GM23338 (cell line): ENCODE measurements around the gene DGKK. TPM values are rescaled to one million over a fixed set of nuclear protein-coding genes. Genes with fewer than 3 reads are reported as not detected.

Experiments
- ATAC-seq: fragments of 200-7000 bp; cut with Tn5 transposase; 3 replicates; pipeline ENCODE4 v1.9.1; 2020
- DNase-seq: peaks from one replicate; pipeline ENCODE4 v3.0.0-alpha.2; 2015; ENCODE audit warnings: low spot score
- H2AFZ ChIP-seq: fragments of 200-600 bp; sonication (generic); 2 replicates; pipeline ENCODE4 v1.8.0; 2016; ENCODE audit warnings: antibody characterized with exemption, mild to moderate bottlenecking, moderate library complexity
- H3F3A ChIP-seq: fragments of 200-600 bp; sonication (generic); replicated peaks from 2 replicates; pipeline ENCODE4 v1.8.0; 2017; ENCODE audit warnings: antibody characterized with exemption, mixed run types, low read depth
- H3K27ac ChIP-seq: fragments of 200-600 bp; sonication (generic); 2 replicates; pipeline ENCODE4 v1.6.1; 2016; ENCODE audit warnings: low read depth
- H3K27me3 ChIP-seq: fragments of 200-600 bp; sonication (generic); 2 replicates; pipeline ENCODE4 v1.8.0; 2016; ENCODE audit warnings: mild to moderate bottlenecking, mixed run types, moderate library complexity; ENCODE audit not compliant: insufficient read depth
- H3K36me3 ChIP-seq: fragments of 200-600 bp; sonication (generic); 2 replicates; pipeline ENCODE4 v1.8.0; 2016; ENCODE audit warnings: mild to moderate bottlenecking; ENCODE audit not compliant: insufficient read depth
- H3K4me1 ChIP-seq: fragments of 200-600 bp; sonication (generic); 2 replicates; pipeline ENCODE4 v1.8.0; 2016; ENCODE audit warnings: mild to moderate bottlenecking, moderate library complexity; ENCODE audit not compliant: insufficient read depth
- H3K4me2 ChIP-seq: fragments of 200-600 bp; sonication (generic); 2 replicates; pipeline ENCODE4 v1.7.1; 2017; ENCODE audit warnings: mixed run types
- H3K4me3 ChIP-seq: fragments of 200-600 bp; sonication (generic); 2 replicates; pipeline ENCODE4 v1.6.1; 2016; ENCODE audit warnings: mixed run types
- H3K79me2 ChIP-seq: fragments of 200-600 bp; sonication (generic); replicated peaks from 2 replicates; pipeline ENCODE4 v1.8.0; 2017; ENCODE audit warnings: mild to moderate bottlenecking; ENCODE audit not compliant: insufficient read depth
- H3K9me2 ChIP-seq: fragments of 200-600 bp; sonication (generic); 2 replicates; pipeline ENCODE4 v1.8.0; 2017; ENCODE audit not compliant: insufficient read depth
- H4K20me1 ChIP-seq: fragments of 200-600 bp; sonication (generic); replicated peaks from 2 replicates; pipeline ENCODE4 v1.8.0; 2017; ENCODE audit warnings: mild to moderate bottlenecking; ENCODE audit not compliant: insufficient read depth
- H3K27ac Mint-ChIP-seq: 2 replicates; pipeline ENCODE4 v1.8.0; 2020; ENCODE audit warnings: inconsistent platforms, mild to moderate bottlenecking, moderate library complexity, mixed read lengths
- H3K27me3 Mint-ChIP-seq: 3 replicates; pipeline ENCODE4 v1.8.0; 2022; ENCODE audit warnings: low read depth, mild to moderate bottlenecking, moderate library complexity, mixed read lengths, inconsistent platforms; ENCODE audit not compliant: insufficient read depth, poor library complexity
- H3K36me3 Mint-ChIP-seq: 3 replicates; pipeline ENCODE4 v1.8.0; 2021; ENCODE audit warnings: low read depth, mild to moderate bottlenecking, inconsistent platforms, moderate library complexity, mixed read lengths
- H3K4me1 Mint-ChIP-seq: 3 replicates; pipeline ENCODE4 v1.8.0; 2020; ENCODE audit warnings: mild to moderate bottlenecking, inconsistent platforms, mixed read lengths
- H3K4me3 Mint-ChIP-seq: 3 replicates; pipeline ENCODE4 v1.8.0; 2021; ENCODE audit warnings: moderate library complexity, mild to moderate bottlenecking, inconsistent platforms, mixed read lengths
- H3K9me3 Mint-ChIP-seq: 3 replicates; pipeline ENCODE4 v1.8.0; 2020; ENCODE audit warnings: moderate library complexity, mild to moderate bottlenecking, inconsistent platforms, mixed read lengths
- CREB1 ChIP-seq: fragments of 250-450 bp; sonication (Bioruptor Pico); IDR thresholded peaks from 2 replicates; pipeline ENCODE4 v1.5.0; 2020; ENCODE audit warnings: low read depth, mild to moderate bottlenecking, moderate library complexity
- EZH2 ChIP-seq: fragments of 200-600 bp; sonication (generic); IDR thresholded peaks from one replicate; pipeline ENCODE4 v1.8.0; 2017; ENCODE audit warnings: antibody characterized with exemption, mild to moderate bottlenecking, low read depth; ENCODE audit not compliant: unreplicated experiment
- EZH2phosphoT487 ChIP-seq: fragments of 200-600 bp; sonication (generic); IDR thresholded peaks from one replicate; pipeline ENCODE4 v1.8.1; 2018; ENCODE audit warnings: antibody characterized with exemption; ENCODE audit not compliant: unreplicated experiment
- JUNB ChIP-seq: IDR thresholded peaks from one replicate; pipeline ENCODE4 v1.6.1; 2016; ENCODE audit warnings: antibody characterized with exemption; ENCODE audit not compliant: unreplicated experiment
- NANOG ChIP-seq: IDR thresholded peaks from 2 replicates; pipeline ENCODE4 v1.6.1; 2016; ENCODE audit warnings: antibody characterized with exemption, borderline replicate concordance
- POLR2AphosphoS5 ChIP-seq: IDR thresholded peaks from 2 replicates; pipeline ENCODE4 v1.6.1; 2016; ENCODE audit warnings: antibody characterized with exemption, low read depth
- STAT1 ChIP-seq: IDR thresholded peaks from one replicate; pipeline ENCODE4 v1.6.1; 2016; ENCODE audit warnings: antibody characterized with exemption; ENCODE audit not compliant: unreplicated experiment
- ZNF114 ChIP-seq: fragments of 250-450 bp; sonication (Bioruptor Pico); IDR thresholded peaks from 2 replicates; pipeline ENCODE4 v1.5.0; 2020; ENCODE audit warnings: mild to moderate bottlenecking, moderate library complexity
- ZNF331 ChIP-seq: fragments of 250-450 bp; sonication (Bioruptor Pico); IDR thresholded peaks from 2 replicates; pipeline ENCODE4 v1.5.0; 2020; ENCODE audit warnings: low read depth, mild to moderate bottlenecking, moderate library complexity
- polyA plus RNA-seq: library from polyadenylated mRNA; unstranded; fragments of >200 nt; fragmentation: Nextera tagmentation; extraction: Ambion mirVana; gene quantifications from 2 replicates; pipeline ENCODE4 v1.2.1, GENCODE V29; 2016
- total RNA-seq: library from RNA; depleted of rRNA; stranded (reverse); fragments of >200 nt; shearing (Covaris generic); gene quantifications from 2 replicates; pipeline ENCODE4 v1.2.3, GENCODE V29; 2014
- TF ChIP-seq, protein P1 (sequence below), 2 experiments: fragments of 200-600 bp in 1 of 2; sonication (generic) in 1 of 2; conservative IDR thresholded peaks; 2 replicates each; pipeline versions ENCODE4 v1.5.1 to v1.6.1; 2016 to 2017; ENCODE audit warnings: antibody characterized with exemption in 2 of 2, low read depth in 2 of 2, mild to moderate bottlenecking in 2 of 2, moderate library complexity in 1 of 2
- TF ChIP-seq, protein P2 (sequence below): IDR thresholded peaks from 2 replicates; pipeline ENCODE4 v1.6.1; 2016; ENCODE audit warnings: antibody characterized with exemption
- TF ChIP-seq, protein P3 (sequence below): IDR thresholded peaks from one replicate; pipeline ENCODE4 v1.6.1; 2018; ENCODE audit warnings: antibody characterized with exemption; ENCODE audit not compliant: unreplicated experiment
- TF ChIP-seq, protein P4 (sequence below): fragments of 250-450 bp; sonication (Bioruptor Pico); IDR thresholded peaks from 2 replicates; pipeline ENCODE4 v1.5.0; 2020; ENCODE audit warnings: mild to moderate bottlenecking, moderate library complexity

The DGKK gene
- total and polyA plus RNA-seq, 2 experiments from 2014 or later, result 2.1 to 8.9 TPM

- Histone ChIP-seq H3K79me2 (no peaks in the 10 kb centered on the region), H3K27me3 (no peaks in the 10 kb centered on the region), H4K20me1 (no peaks in the 10 kb centered on the region), H3K4me2 (no peak overlapping the region), H3K36me3 (no peaks in the 10 kb centered on the region), H2AFZ (no peak overlapping the region), H3K4me1 (no peaks in the 10 kb centered on the region), H3K27ac (no peak overlapping the region), H3K4me3 (no peak overlapping the region), H3F3A (no peaks in the 10 kb centered on the region), H3K9me2 (no peaks in the 10 kb centered on the region)
- Mint-ChIP-seq H3K27me3 (peaks cover 5% of the 10 kb centered on the region), H3K9me3 (no peaks in the 10 kb centered on the region), H3K4me1 (no peaks in the 10 kb centered on the region), H3K4me3 (no peak overlapping the region), H3K36me3 (peaks cover 27% of the 10 kb centered on the region), H3K27ac (no peak overlapping the region)
- TF ChIP-seq ZNF331 (CRISPR knock-in tag), result no peak
- no peak for TF ChIP-seq EZH2
- no peak for TF ChIP-seq ZNF114 (CRISPR knock-in tag)
- TF ChIP-seq EZH2phosphoT487, result no peak
- TF ChIP-seq, protein P1, sequence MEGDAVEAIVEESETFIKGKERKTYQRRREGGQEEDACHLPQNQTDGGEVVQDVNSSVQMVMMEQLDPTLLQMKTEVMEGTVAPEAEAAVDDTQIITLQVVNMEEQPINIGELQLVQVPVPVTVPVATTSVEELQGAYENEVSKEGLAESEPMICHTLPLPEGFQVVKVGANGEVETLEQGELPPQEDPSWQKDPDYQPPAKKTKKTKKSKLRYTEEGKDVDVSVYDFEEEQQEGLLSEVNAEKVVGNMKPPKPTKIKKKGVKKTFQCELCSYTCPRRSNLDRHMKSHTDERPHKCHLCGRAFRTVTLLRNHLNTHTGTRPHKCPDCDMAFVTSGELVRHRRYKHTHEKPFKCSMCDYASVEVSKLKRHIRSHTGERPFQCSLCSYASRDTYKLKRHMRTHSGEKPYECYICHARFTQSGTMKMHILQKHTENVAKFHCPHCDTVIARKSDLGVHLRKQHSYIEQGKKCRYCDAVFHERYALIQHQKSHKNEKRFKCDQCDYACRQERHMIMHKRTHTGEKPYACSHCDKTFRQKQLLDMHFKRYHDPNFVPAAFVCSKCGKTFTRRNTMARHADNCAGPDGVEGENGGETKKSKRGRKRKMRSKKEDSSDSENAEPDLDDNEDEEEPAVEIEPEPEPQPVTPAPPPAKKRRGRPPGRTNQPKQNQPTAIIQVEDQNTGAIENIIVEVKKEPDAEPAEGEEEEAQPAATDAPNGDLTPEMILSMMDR (conservative IDR thresholded peaks at IDR 0.05; ENCODE audit: low read depth in 2 of 2), result no peak
- TF ChIP-seq CREB1, result no peak
- TF ChIP-seq, protein P2, sequence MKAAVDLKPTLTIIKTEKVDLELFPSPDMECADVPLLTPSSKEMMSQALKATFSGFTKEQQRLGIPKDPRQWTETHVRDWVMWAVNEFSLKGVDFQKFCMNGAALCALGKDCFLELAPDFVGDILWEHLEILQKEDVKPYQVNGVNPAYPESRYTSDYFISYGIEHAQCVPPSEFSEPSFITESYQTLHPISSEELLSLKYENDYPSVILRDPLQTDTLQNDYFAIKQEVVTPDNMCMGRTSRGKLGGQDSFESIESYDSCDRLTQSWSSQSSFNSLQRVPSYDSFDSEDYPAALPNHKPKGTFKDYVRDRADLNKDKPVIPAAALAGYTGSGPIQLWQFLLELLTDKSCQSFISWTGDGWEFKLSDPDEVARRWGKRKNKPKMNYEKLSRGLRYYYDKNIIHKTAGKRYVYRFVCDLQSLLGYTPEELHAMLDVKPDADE, result no peak
- TF ChIP-seq, protein P3, sequence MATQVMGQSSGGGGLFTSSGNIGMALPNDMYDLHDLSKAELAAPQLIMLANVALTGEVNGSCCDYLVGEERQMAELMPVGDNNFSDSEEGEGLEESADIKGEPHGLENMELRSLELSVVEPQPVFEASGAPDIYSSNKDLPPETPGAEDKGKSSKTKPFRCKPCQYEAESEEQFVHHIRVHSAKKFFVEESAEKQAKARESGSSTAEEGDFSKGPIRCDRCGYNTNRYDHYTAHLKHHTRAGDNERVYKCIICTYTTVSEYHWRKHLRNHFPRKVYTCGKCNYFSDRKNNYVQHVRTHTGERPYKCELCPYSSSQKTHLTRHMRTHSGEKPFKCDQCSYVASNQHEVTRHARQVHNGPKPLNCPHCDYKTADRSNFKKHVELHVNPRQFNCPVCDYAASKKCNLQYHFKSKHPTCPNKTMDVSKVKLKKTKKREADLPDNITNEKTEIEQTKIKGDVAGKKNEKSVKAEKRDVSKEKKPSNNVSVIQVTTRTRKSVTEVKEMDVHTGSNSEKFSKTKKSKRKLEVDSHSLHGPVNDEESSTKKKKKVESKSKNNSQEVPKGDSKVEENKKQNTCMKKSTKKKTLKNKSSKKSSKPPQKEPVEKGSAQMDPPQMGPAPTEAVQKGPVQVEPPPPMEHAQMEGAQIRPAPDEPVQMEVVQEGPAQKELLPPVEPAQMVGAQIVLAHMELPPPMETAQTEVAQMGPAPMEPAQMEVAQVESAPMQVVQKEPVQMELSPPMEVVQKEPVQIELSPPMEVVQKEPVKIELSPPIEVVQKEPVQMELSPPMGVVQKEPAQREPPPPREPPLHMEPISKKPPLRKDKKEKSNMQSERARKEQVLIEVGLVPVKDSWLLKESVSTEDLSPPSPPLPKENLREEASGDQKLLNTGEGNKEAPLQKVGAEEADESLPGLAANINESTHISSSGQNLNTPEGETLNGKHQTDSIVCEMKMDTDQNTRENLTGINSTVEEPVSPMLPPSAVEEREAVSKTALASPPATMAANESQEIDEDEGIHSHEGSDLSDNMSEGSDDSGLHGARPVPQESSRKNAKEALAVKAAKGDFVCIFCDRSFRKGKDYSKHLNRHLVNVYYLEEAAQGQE, result no peak
- TF ChIP-seq STAT1, result no peak
- no peak for TF ChIP-seq POLR2AphosphoS5
- TF ChIP-seq, protein P4, sequence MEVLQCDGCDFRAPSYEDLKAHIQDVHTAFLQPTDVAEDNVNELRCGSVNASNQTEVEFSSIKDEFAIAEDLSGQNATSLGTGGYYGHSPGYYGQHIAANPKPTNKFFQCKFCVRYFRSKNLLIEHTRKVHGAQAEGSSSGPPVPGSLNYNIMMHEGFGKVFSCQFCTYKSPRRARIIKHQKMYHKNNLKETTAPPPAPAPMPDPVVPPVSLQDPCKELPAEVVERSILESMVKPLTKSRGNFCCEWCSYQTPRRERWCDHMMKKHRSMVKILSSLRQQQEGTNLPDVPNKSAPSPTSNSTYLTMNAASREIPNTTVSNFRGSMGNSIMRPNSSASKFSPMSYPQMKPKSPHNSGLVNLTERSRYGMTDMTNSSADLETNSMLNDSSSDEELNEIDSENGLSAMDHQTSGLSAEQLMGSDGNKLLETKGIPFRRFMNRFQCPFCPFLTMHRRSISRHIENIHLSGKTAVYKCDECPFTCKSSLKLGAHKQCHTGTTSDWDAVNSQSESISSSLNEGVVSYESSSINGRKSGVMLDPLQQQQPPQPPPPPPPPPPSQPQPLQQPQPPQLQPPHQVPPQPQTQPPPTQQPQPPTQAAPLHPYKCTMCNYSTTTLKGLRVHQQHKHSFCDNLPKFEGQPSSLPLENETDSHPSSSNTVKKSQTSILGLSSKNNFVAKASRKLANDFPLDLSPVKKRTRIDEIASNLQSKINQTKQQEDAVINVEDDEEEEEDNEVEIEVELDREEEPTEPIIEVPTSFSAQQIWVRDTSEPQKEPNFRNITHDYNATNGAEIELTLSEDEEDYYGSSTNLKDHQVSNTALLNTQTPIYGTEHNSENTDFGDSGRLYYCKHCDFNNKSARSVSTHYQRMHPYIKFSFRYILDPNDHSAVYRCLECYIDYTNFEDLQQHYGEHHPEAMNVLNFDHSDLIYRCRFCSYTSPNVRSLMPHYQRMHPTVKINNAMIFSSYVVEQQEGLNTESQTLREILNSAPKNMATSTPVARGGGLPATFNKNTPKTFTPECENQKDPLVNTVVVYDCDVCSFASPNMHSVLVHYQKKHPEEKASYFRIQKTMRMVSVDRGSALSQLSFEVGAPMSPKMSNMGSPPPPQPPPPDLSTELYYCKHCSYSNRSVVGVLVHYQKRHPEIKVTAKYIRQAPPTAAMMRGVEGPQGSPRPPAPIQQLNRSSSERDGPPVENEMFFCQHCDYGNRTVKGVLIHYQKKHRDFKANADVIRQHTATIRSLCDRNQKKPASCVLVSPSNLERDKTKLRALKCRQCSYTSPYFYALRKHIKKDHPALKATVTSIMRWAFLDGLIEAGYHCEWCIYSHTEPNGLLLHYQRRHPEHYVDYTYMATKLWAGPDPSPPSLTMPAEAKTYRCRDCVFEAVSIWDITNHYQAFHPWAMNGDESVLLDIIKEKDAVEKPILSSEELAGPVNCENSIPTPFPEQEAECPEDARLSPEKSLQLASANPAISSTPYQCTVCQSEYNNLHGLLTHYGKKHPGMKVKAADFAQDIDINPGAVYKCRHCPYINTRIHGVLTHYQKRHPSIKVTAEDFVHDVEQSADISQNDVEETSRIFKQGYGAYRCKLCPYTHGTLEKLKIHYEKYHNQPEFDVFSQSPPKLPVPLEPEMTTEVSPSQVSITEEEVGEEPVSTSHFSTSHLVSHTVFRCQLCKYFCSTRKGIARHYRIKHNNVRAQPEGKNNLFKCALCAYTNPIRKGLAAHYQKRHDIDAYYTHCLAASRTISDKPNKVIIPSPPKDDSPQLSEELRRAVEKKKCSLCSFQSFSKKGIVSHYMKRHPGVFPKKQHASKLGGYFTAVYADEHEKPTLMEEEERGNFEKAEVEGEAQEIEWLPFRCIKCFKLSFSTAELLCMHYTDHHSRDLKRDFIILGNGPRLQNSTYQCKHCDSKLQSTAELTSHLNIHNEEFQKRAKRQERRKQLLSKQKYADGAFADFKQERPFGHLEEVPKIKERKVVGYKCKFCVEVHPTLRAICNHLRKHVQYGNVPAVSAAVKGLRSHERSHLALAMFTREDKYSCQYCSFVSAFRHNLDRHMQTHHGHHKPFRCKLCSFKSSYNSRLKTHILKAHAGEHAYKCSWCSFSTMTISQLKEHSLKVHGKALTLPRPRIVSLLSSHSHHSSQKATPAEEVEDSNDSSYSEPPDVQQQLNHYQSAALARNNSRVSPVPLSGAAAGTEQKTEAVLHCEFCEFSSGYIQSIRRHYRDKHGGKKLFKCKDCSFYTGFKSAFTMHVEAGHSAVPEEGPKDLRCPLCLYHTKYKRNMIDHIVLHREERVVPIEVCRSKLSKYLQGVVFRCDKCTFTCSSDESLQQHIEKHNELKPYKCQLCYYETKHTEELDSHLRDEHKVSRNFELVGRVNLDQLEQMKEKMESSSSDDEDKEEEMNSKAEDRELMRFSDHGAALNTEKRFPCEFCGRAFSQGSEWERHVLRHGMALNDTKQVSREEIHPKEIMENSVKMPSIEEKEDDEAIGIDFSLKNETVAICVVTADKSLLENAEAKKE (CRISPR knock-in tag), result no peak
- no peak for TF ChIP-seq JUNB
- TF ChIP-seq NANOG, result no peak
- no peak for DNase-seq
- ATAC-seq, result no peak
These were observed 95.0 kb downstream of the DGKK start for GRCh38 chrX:50375481-50376267.
